ENCODE measurements around the gene MAPK8IP3.
"Not testable (repeated sequence)": the region's sequence is repeated elsewhere in the genome, so short reads cannot be mapped to it uniquely, and the experiment has no call there.

The MAPK8IP3 gene

DNA sequence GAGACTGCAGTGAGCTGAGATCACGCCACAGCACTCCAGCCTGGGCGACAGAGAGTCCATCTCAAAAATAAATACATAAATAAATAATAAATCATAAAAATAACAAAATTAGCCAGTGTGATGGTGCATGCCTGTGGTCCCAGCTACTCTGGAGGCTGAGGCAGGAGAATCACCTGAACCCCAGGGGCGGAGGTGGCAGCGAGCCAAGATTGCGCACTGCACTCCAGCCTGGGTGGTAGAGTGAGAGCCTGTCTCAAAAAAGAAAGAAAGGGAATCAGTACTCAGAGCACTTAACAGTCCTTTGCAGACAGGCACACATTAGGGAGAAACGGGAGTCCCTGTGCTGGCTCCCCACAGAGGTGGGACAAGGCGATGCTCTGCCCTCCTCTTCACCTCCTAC is 25.1 kb downstream of the MAPK8IP3 start:
- H3K4me3 ChIP-seq (ENCODE audit: low read depth, low read length) = no peak overlapping the region
- TF ChIP-seq, protein P1, sequence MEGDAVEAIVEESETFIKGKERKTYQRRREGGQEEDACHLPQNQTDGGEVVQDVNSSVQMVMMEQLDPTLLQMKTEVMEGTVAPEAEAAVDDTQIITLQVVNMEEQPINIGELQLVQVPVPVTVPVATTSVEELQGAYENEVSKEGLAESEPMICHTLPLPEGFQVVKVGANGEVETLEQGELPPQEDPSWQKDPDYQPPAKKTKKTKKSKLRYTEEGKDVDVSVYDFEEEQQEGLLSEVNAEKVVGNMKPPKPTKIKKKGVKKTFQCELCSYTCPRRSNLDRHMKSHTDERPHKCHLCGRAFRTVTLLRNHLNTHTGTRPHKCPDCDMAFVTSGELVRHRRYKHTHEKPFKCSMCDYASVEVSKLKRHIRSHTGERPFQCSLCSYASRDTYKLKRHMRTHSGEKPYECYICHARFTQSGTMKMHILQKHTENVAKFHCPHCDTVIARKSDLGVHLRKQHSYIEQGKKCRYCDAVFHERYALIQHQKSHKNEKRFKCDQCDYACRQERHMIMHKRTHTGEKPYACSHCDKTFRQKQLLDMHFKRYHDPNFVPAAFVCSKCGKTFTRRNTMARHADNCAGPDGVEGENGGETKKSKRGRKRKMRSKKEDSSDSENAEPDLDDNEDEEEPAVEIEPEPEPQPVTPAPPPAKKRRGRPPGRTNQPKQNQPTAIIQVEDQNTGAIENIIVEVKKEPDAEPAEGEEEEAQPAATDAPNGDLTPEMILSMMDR (IDR thresholded peaks at IDR 0.05; ENCODE audit: insufficient read depth, low read depth, low read length, missing control alignments) = no peak
- no peak for DNase-seq (ENCODE audit: low read depth)

DNA sequence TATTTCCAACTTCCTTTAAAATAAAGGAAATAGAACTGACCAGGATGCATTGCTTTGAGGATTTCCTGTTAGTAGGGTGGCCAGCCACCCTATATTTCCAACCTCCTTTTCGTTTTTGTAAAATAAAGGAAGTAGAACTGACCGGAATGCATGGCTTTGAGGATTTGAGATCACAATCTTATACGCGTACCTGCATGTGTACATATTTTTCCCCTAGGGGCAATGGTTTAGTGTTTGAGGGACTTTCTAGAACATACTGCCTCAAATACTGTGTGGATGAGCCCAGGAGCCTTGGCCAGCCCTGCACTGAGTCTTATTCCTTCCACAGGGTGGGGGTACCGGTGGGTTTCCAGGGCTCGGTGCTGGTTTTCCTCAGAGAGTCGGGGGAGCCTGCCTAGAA is 25.6 kb downstream of the MAPK8IP3 start:
- H3K4me3 ChIP-seq (ENCODE audit: low read depth, low read length) = no peak overlapping the region
- DNase-seq (ENCODE audit: low read depth) = no peak
- TF ChIP-seq, protein P1 (IDR thresholded peaks at IDR 0.05; ENCODE audit: insufficient read depth, low read depth, low read length, missing control alignments) = no peak

DNA sequence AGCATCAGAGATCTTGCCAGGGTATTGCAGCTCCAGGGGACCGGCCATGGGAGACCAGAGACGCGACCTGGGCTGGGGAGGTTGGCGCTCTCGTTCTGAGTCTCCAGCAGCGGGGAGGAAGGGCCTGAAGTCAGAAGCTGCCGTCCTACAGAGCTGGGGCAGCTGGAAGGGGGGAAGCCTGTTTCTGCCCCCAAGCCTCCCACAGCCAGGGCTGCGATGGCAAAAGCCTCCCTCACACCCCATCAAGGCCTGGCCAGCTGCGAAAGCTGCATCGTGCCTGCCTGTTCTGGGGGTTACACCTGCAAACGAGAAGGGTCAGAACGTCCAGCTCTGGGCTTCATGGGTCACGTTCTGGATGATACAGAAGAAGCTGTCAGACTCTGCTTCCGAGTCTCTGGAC is 26.1 kb downstream of the MAPK8IP3 start:
- TF ChIP-seq, protein P1 (IDR thresholded peaks at IDR 0.05; ENCODE audit: insufficient read depth, low read depth, low read length, missing control alignments) = no peak
- H3K4me3 ChIP-seq (ENCODE audit: low read depth, low read length) = no peak overlapping the region
- DNase-seq (ENCODE audit: low read depth) = no peak

DNA sequence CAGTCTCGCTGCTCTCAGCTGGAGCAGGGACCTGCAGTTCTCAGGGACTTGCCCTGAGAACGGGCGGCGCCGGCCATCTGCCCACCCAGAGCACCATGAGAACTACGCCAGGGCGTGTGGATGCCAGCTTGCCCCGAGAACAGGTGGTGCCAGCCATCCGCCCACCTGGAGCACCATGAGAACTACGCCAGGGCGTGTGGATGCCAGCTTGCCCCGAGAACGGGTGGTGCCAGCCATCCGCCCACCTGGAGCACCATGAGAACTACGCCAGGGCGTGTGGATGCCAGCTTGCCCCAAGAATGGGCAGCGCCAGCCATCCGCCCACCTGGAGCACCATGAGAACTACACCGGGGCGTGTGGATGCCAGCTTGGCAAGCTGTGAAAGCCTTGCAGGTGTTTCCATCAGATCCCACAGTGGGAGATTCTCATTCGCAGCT is 26.6 kb downstream of the MAPK8IP3 start:
- not testable (repeated sequence) for H3K4me3 ChIP-seq (ENCODE audit: low read depth, low read length); DNase-seq (ENCODE audit: low read depth)

DNA sequence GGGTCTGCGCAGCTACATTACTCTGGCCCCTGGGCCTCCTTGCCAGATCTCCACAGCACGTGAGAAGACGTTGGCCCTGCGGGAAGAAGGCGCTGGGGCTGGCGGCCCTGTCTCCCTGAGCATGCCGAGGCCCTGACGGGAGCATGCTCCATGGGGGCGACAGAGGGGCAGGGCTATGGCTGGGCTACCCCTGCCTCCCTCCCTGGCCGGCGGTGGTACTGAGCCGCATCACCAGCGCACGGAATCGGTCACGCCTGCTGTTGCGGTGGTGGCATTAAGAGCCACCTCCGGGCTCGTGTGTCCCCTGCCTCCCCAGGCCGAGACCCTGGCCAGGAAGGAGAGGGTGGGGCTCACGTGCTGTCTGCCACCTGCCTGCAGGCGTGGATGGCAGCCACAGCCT is 28.1 kb downstream of the MAPK8IP3 start:
- no peak overlapping the region for H3K4me3 ChIP-seq (ENCODE audit: low read depth, low read length)
- TF ChIP-seq, protein P1 (IDR thresholded peaks at IDR 0.05; ENCODE audit: insufficient read depth, low read depth, low read length, missing control alignments) = no peak
- no peak for DNase-seq (ENCODE audit: low read depth)

DNA sequence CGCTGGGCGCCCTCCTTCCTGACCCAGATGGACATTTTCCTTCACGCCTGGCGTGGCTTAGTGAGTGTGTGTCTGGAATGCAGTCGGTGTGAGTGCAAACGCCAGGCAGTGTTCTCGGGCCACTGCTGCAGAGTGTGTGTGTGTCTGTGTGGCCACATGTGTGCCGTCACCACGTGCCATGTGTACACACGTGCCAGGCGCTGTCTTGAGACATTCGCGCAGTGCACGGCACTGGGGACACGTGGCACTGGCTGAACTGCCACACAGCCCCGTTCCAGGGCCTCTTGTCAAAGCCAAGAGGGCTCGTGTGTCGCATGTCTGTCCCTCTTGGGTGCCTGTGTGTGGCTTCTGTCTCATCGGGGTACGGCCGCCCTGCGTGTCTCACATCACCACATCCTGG is 28.8 kb downstream of the MAPK8IP3 start:
- TF ChIP-seq, protein P1 (IDR thresholded peaks at IDR 0.05; ENCODE audit: insufficient read depth, low read depth, low read length, missing control alignments) = no peak
- no peak for DNase-seq (ENCODE audit: low read depth)
- no peak overlapping the region for H3K4me3 ChIP-seq (ENCODE audit: low read depth, low read length)

DNA sequence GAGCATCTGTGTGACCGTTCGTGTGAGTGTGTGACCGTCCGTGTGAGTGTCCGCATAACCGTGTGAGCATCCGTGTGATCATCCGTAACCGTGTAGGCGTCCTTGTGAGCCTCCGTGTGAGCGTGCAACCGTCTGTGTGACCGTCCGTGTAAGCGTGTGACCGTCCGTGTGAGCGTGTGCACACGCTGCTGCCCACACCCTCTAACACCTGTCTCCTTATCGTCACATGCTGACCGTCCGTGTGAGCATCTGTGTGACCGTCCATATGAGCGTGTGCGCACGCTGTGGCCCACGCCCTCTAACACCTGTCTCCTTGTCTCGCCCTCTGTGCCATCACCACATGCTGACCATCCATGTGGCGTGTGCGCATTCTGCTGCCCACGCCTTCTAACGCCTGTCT is 34.2 kb downstream of the MAPK8IP3 start:
- no peak for DNase-seq (ENCODE audit: low read depth)
- no peak overlapping the region for H3K4me3 ChIP-seq (ENCODE audit: low read depth, low read length)
- TF ChIP-seq, protein P1 (IDR thresholded peaks at IDR 0.05; ENCODE audit: insufficient read depth, low read depth, low read length, missing control alignments) = no peak
